PC-3 (cell line): ENCODE data around the gene FBXO41. TPM values are rescaled to one million over a fixed set of nuclear protein-coding genes. Genes with fewer than 3 reads are reported as not detected.

Experiments
- ATAC-seq: fragments of 200-7000 bp; cut with Tn5 transposase; 2 replicates; pipeline ENCODE4 v1.9.1; 2020; ENCODE audit warnings: mild to moderate bottlenecking, moderate library complexity
- BruUV-seq: library from RNA; stranded (reverse); fragments of 400-500 nt; replicated peaks from 2 replicates; lab custom pipeline; 2021; lab: Mats Ljungman, UMichigan
- CTCF ChIA-PET: fragments of 300-600 bp; sonication (Branson Sonifier 250); formaldehyde crosslinking; loops from one replicate; lab custom pipeline; 2022; ENCODE audit warnings: antibody characterized with exemption; lab: Charles Lee
- POLR2A ChIA-PET: fragments of 300-600 bp; sonication (Branson Sonifier 250); formaldehyde crosslinking; loops from one replicate; lab custom pipeline; 2022; ENCODE audit warnings: antibody characterized with exemption; ENCODE audit not compliant: unreplicated experiment; lab: Charles Lee
- DNase-seq: peaks from one replicate; pipeline ENCODE4 v3.0.0-alpha.2; 2015
- H2AFZ ChIP-seq: fragments of 300-600 bp; sonication (generic); 2 replicates; pipeline ENCODE4 v1.6.0; 2016; ENCODE audit warnings: antibody characterized with exemption, low read length
- H3F3A ChIP-seq: fragments of 300-600 bp; sonication (generic); one replicate; pipeline ENCODE4 v1.6.0; 2017; ENCODE audit warnings: antibody characterized with exemption, low read length, control low read depth, mild to moderate bottlenecking; ENCODE audit not compliant: unreplicated experiment
- H3K27ac ChIP-seq: fragments of 300-600 bp; sonication (generic); 2 replicates; pipeline ENCODE4 v1.5.1; 2016; ENCODE audit warnings: mild to moderate bottlenecking, low read length
- H3K27me3 ChIP-seq: fragments of 300-600 bp; sonication (generic); 2 replicates; pipeline ENCODE4 v1.6.1; 2016; ENCODE audit warnings: low read length, mixed read lengths
- H3K36me3 ChIP-seq: fragments of 300-600 bp; sonication (generic); 2 replicates; pipeline ENCODE4 v1.6.1; 2016; ENCODE audit warnings: low read depth, mixed run types, low read length, mixed read lengths
- H3K4me1 ChIP-seq: fragments of 300-600 bp; sonication (generic); 2 replicates; pipeline ENCODE4 v1.5.1; 2016; ENCODE audit warnings: low read length; ENCODE audit not compliant: insufficient read depth
- H3K4me2 ChIP-seq: fragments of 300-600 bp; sonication (generic); 2 replicates; pipeline ENCODE4 v1.6.0; 2016; ENCODE audit warnings: low read length
- H3K4me3 ChIP-seq: fragments of 300-600 bp; sonication (generic); 2 replicates; pipeline ENCODE4 v1.5.1; 2016; ENCODE audit warnings: mild to moderate bottlenecking, low read length, mixed read lengths
- H3K79me2 ChIP-seq: fragments of 300-600 bp; sonication (generic); 2 replicates; pipeline ENCODE4 v1.6.1; 2017; ENCODE audit warnings: low read length, mixed read lengths
- H3K9ac ChIP-seq: fragments of 300-600 bp; sonication (generic); 2 replicates; pipeline ENCODE4 v1.6.0; 2016; ENCODE audit warnings: mild to moderate bottlenecking, low read length
- H3K9me2 ChIP-seq: fragments of 300-600 bp; sonication (generic); replicated peaks from 2 replicates; pipeline ENCODE4 v1.6.1; 2016; ENCODE audit warnings: mixed run types, low read length, mixed read lengths
- H3K9me3 ChIP-seq: fragments of 300-600 bp; sonication (generic); 2 replicates; pipeline ENCODE4 v1.6.1; 2016; ENCODE audit warnings: low read length, mixed read lengths
- H4K20me1 ChIP-seq: fragments of 300-600 bp; sonication (generic); 2 replicates; pipeline ENCODE4 v1.6.1; 2016; ENCODE audit warnings: low read length, mixed read lengths
- EZH2 ChIP-seq: fragments of 300-600 bp; sonication (generic); IDR thresholded peaks from one replicate; pipeline ENCODE4 v1.6.1; 2017; ENCODE audit warnings: antibody characterized with exemption, mild to moderate bottlenecking, low read length; ENCODE audit not compliant: unreplicated experiment
- EZH2phosphoT487 ChIP-seq: fragments of 300-600 bp; sonication (generic); IDR thresholded peaks from 2 replicates; pipeline ENCODE4 v1.6.1; 2018; ENCODE audit warnings: mild to moderate bottlenecking, antibody characterized with exemption, low read length, borderline replicate concordance
- intact Hi-C: fragments of 100-400 bp; cut with micrococcal nuclease; formaldehyde crosslinking; loops from 2 replicates; pipeline ENCODE4 v1.9.0; 2023
- total RNA-seq: library from RNA; depleted of rRNA; stranded (reverse); fragments of >200 nt; gene quantifications from 2 replicates; pipeline ENCODE4 v1.2.3, GENCODE V29; 2014
- TF ChIP-seq, protein P1 (sequence below): fragments of 300-600 bp; sonication (generic); conservative IDR thresholded peaks from 2 replicates; pipeline ENCODE4 v1.5.1; 2017; ENCODE audit warnings: antibody characterized with exemption, low read depth, mild to moderate bottlenecking, low read length

The FBXO41 gene
- total RNA-seq, 1 experiment from 2014 or later, result 4.2 TPM

DNA sequence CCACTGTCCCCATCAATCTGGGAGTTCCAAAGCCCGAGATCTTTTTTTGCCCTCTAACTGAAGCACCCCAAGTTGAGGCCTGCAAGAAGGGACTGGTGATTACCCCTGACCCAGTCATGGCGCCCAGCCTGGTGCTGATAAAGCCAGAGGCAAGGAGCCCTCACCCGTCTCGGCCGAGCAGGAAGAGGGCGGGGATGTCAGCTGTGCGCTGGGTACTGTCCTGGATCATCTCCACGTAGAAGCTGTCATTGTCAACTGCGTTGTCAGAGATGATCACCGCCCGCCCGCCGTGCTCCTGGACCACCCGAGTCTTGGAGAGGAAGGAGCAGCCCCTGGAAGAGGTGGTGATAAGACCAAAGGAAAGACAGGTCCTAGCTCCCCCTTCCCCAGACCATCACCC lies 55.6 kb downstream of the FBXO41 start:
- BruUV-seq, result no TSS peak

DNA sequence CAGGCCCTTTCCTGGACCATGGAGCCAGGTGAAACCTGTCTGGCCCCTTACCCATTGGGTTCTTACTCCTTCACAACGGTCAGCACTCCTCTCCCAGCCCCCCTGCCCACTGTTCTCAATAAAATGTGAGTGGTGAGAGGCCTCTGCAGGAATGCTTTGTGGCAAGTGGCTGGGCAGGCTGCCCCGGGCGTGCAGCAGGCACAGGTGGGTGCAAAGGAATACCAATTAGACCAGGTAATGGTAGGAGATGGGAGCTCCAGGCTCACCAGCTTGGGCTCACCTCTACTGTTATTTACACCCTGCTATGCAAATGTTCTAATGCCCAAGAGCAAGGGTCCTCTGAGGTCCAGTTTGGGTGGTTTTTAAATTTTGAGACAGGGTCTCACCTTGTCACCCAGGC lies 57.2 kb downstream of the FBXO41 start:
- Histone ChIP-seq H3K79me2 (no peaks in the 10 kb centered on the region), H2AFZ (no peak overlapping the region), H4K20me1 (no peaks in the 10 kb centered on the region), H3K4me2 (no peak overlapping the region), H3F3A (no peaks in the 10 kb centered on the region), H3K4me1 (no peaks in the 10 kb centered on the region), H3K9me3 (no peaks in the 10 kb centered on the region), H3K9ac (no peak overlapping the region), H3K9me2 (no peaks in the 10 kb centered on the region), H3K27me3 (no peaks in the 10 kb centered on the region), H3K36me3 (peaks cover 13% of the 10 kb centered on the region; the same call in 1 of the 2 replicates), H3K27ac (no peak overlapping the region), H3K4me3 (no peak overlapping the region)
- intact Hi-C loops, result no loop called here
- no peak for TF ChIP-seq EZH2phosphoT487
- TF ChIP-seq, protein P1, sequence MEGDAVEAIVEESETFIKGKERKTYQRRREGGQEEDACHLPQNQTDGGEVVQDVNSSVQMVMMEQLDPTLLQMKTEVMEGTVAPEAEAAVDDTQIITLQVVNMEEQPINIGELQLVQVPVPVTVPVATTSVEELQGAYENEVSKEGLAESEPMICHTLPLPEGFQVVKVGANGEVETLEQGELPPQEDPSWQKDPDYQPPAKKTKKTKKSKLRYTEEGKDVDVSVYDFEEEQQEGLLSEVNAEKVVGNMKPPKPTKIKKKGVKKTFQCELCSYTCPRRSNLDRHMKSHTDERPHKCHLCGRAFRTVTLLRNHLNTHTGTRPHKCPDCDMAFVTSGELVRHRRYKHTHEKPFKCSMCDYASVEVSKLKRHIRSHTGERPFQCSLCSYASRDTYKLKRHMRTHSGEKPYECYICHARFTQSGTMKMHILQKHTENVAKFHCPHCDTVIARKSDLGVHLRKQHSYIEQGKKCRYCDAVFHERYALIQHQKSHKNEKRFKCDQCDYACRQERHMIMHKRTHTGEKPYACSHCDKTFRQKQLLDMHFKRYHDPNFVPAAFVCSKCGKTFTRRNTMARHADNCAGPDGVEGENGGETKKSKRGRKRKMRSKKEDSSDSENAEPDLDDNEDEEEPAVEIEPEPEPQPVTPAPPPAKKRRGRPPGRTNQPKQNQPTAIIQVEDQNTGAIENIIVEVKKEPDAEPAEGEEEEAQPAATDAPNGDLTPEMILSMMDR, result no peak
- no peak for TF ChIP-seq EZH2
- CTCF ChIA-PET, result no interaction called here
- no TSS peak for BruUV-seq
- DNase-seq (no peak), ATAC-seq (no peak)
- POLR2A ChIA-PET, result no interaction called here

More for the DNA sequence above, 55.6 kb downstream of the FBXO41 start:
- Histone ChIP-seq H3K79me2 (peaks cover 6% of the 10 kb centered on the region; the same call in 1 of the 2 replicates), H3K36me3 (peaks cover 6% of the 10 kb centered on the region; the same call in 1 of the 2 replicates), H3K4me1 (peaks cover 5% of the 10 kb centered on the region; the same call in 1 of the 2 replicates), H3K4me2 (no peak overlapping the region), H3K4me3 (no peak overlapping the region), H2AFZ (no peak overlapping the region), H3F3A (no peaks in the 10 kb centered on the region), H3K9me2 (no peaks in the 10 kb centered on the region), H3K27me3 (no peaks in the 10 kb centered on the region), H3K27ac (no peak overlapping the region), H3K9ac (no peak overlapping the region), H4K20me1 (no peaks in the 10 kb centered on the region), H3K9me3 (no peaks in the 10 kb centered on the region)
- ChIA-PET CTCF (no interaction called here), POLR2A (no interaction called here)
- ATAC-seq (no peak), DNase-seq (no peak)
- intact Hi-C loops, result no loop called here
- TF ChIP-seq EZH2 (no peak), EZH2phosphoT487 (no peak)
- TF ChIP-seq, protein P1, result no peak

GRCh38 chr2:73225513-73226360 lies 58.5 kb downstream of the FBXO41 start:
- Histone ChIP-seq H3F3A (no peaks in the 10 kb centered on the region), H3K9me2 (no peaks in the 10 kb centered on the region), H3K27ac (no peak overlapping the region), H4K20me1 (no peaks in the 10 kb centered on the region), H3K4me1 (no peaks in the 10 kb centered on the region), H3K9ac (no peak overlapping the region), H2AFZ (no peak overlapping the region), H3K36me3 (peaks cover 17% of the 10 kb centered on the region; the same call in 1 of the 2 replicates), H3K27me3 (no peaks in the 10 kb centered on the region), H3K9me3 (no peaks in the 10 kb centered on the region), H3K79me2 (no peaks in the 10 kb centered on the region), H3K4me3 (no peak overlapping the region), H3K4me2 (no peak overlapping the region)
- intact Hi-C loops, result no loop called here
- no TSS peak for BruUV-seq
- TF ChIP-seq EZH2phosphoT487 (no peak), EZH2 (no peak)
- TF ChIP-seq, protein P1, result no peak
- ATAC-seq (no peak), DNase-seq (no peak)
- ChIA-PET CTCF (no interaction called here), POLR2A (no interaction called here)
